ENCODE data around the gene DNAJC1. TPM values are rescaled to one million over a fixed set of nuclear protein-coding genes. Genes with fewer than 3 reads are reported as not detected.

DNAJC1 gene
- total and polyA plus RNA-seq, 3 donors from 2014 or later, result 16.7 to 59.6 (median 59.0) TPM

DNA sequence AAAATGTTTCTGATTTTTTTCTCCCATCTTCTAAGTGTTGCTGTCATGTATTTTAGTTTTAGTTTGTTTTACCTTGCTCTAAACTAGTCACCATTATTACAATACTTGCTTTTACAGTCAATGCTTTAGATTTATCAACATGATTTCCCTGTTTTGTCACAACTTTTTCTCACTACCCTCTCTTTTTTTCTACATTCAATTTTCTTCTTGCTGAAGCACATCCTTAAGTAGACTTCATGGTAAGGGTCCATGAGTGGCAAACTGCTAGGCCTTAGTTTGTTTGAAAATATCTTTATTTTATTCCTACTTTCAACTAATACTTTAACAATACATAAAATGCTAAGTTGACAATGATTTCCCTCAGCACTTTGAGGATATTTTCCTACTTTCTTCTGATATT lies 173.5 kb downstream of the DNAJC1 start:
- H3K27me3 ChIP-seq, result no peaks in the 10 kb centered on the region
- intact Hi-C loops (cut with DNase I; ENCODE audit: low total_unique reads), result no loop called here
- no peaks in the 10 kb centered on the region for H3K4me1 ChIP-seq
- no peak overlapping the region for H3K4me3 ChIP-seq
- DNase-seq, result no peak
- H3K27ac ChIP-seq, result no peak overlapping the region
- no peak for TF ChIP-seq CTCF (IDR thresholded peaks at IDR 0.05)
- TF ChIP-seq POLR2A (IDR thresholded peaks at IDR 0.05), result no peak
- H3K36me3 ChIP-seq (ENCODE audit: low read depth, missing control alignments), result no peaks in the 10 kb centered on the region
- no peaks in the 10 kb centered on the region for H3K9me3 ChIP-seq

GRCh38 chr10:21827308-21827707 lies 176.2 kb downstream of the DNAJC1 start:
- no peak for DNase-seq
- Histone ChIP-seq H3K9me3 (no peaks in the 10 kb centered on the region), H3K36me3 (ENCODE audit: low read depth, missing control alignments) (no peaks in the 10 kb centered on the region), H3K27ac (no peak overlapping the region), H3K27me3 (no peaks in the 10 kb centered on the region), H3K4me1 (no peaks in the 10 kb centered on the region), H3K4me3 (no peak overlapping the region)
- WGBS, 2 donors, result 93 to 95% methylated on average over 3 of the region's 3 CpGs
- TF ChIP-seq POLR2A (IDR thresholded peaks at IDR 0.05), result no peak
- TF ChIP-seq CTCF (IDR thresholded peaks at IDR 0.05), result no peak
- intact Hi-C loops (cut with DNase I; ENCODE audit: low total_unique reads), result no loop called here

DNA sequence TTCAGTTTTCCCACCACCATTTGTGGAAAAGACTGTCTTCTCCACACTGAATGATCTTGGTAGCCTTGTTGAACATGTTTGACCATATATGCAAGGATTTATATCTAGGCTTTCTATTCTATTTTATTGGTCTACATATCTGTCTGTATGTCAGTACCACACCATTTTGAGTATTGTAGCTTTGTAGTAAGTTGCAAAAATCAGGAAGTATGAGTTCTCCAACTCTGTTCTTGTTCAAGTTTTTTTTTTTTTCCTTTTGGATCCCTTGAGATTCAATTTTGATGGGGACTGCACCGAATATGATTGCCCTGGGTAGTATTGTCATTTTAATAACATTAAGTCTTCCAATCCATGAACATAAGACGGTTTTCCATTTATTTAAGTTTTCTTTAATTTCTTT lies 176.8 kb downstream of the DNAJC1 start:
- intact Hi-C loops (cut with DNase I; ENCODE audit: low total_unique reads), result no loop called here
- TF ChIP-seq CTCF (IDR thresholded peaks at IDR 0.05) (no peak), POLR2A (IDR thresholded peaks at IDR 0.05) (no peak)
- Histone ChIP-seq H3K4me1 (no peaks in the 10 kb centered on the region), H3K9me3 (no peaks in the 10 kb centered on the region), H3K27me3 (no peaks in the 10 kb centered on the region), H3K27ac (no peak overlapping the region), H3K36me3 (ENCODE audit: low read depth, missing control alignments) (no peaks in the 10 kb centered on the region), H3K4me3 (no peak overlapping the region)
- no peak for DNase-seq
- WGBS, 2 donors, result 89 to 94% methylated on average over 2 of the region's 2 CpGs

DNA sequence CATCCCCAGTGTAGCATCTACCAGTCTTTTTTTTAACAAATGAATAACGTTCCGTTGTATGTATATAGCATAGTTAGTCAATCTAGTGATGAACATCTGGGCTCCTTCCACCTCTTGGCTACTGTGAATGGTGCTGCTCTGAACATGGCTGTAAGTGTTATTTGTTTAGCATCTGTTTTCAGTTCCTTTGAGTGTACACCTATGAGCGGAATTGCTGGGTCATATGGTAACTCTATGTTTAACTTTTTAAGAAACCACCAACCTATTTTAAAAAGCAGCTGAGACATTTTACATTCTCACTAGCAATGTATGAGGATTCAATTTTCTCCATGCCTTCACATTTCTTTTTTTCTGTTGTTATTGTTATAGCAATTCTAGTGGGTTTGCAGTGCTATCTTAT lies 178.2 kb downstream of the DNAJC1 start:
- TF ChIP-seq CTCF (IDR thresholded peaks at IDR 0.05) (no peak), POLR2A (IDR thresholded peaks at IDR 0.05) (no peak)
- Histone ChIP-seq H3K27me3 (no peaks in the 10 kb centered on the region), H3K27ac (no peak overlapping the region), H3K4me1 (no peaks in the 10 kb centered on the region), H3K9me3 (no peaks in the 10 kb centered on the region), H3K36me3 (ENCODE audit: low read depth, missing control alignments) (no peaks in the 10 kb centered on the region), H3K4me3 (no peak overlapping the region)
- intact Hi-C loops (cut with DNase I; ENCODE audit: low total_unique reads), result no loop called here
- WGBS, 2 donors, result 95 to 99% methylated on average over 3 of the region's 3 CpGs
- DNase-seq, result no peak

DNA sequence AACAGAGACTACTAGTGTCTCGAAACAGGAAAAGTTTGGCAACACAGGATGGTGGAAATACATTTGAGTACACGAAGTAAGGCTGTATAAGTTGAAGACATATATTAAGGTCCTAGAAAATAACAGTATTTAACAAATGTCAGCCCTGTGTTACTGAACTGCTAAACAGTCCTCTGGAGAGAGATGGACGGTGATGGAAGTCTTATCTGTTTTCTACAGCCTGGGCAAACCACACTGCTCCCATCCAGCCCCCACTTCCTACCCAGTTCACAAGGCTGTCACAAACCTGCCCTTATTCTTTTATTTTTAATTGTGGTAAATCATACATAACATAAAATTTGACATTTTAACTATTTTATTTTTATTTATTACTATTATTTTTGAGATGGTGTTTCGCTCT lies 179.1 kb downstream of the DNAJC1 start:
- WGBS, 2 donors, result 94% methylated on average over 4 of the region's 4 CpGs
- H3K27me3 ChIP-seq, result no peaks in the 10 kb centered on the region
- DNase-seq, result no peak
- intact Hi-C loops (cut with DNase I; ENCODE audit: low total_unique reads), result no loop called here
- H3K9me3 ChIP-seq, result no peaks in the 10 kb centered on the region
- H3K4me1 ChIP-seq, result no peaks in the 10 kb centered on the region
- H3K4me3 ChIP-seq, result no peak overlapping the region
- no peaks in the 10 kb centered on the region for H3K36me3 ChIP-seq (ENCODE audit: low read depth, missing control alignments)
- H3K27ac ChIP-seq, result no peak overlapping the region
- TF ChIP-seq CTCF (IDR thresholded peaks at IDR 0.05) (no peak), POLR2A (IDR thresholded peaks at IDR 0.05) (no peak)
